PC-9 (cell line): ENCODE results near the gene DUSP7. TPM values are rescaled to one million over a fixed set of nuclear protein-coding genes. Genes with fewer than 3 reads are reported as not detected.

Source experiments
- BruUV-seq: library from RNA; stranded (reverse); fragments of 400-500 nt; replicated peaks from 2 replicates; lab custom pipeline; 2021; lab: Mats Ljungman, UMichigan
- CTCF ChIA-PET: fragments of 300-600 bp; sonication (Branson Sonifier 250); formaldehyde crosslinking; loops from one replicate; lab custom pipeline; 2022; ENCODE audit warnings: antibody characterized with exemption; lab: Charles Lee
- POLR2A ChIA-PET: fragments of 300-600 bp; sonication (Branson Sonifier 250); formaldehyde crosslinking; loops from one replicate; lab custom pipeline; 2022; ENCODE audit warnings: antibody characterized with exemption; ENCODE audit not compliant: unreplicated experiment; lab: Charles Lee
- DNase-seq, 2 experiments: peaks; one replicate each; pipeline versions ENCODE4 v3.0.0 to v3.0.0-alpha.2; 2015 to 2022; ENCODE audit warnings: mixed read lengths in 1 of 2
- H2AFZ ChIP-seq: fragments of 200-600 bp; sonication (generic); 2 replicates; pipeline ENCODE4 v1.8.1; 2017; ENCODE audit warnings: antibody characterized with exemption
- H3F3A ChIP-seq: fragments of 200-600 bp; sonication (generic); 2 replicates; pipeline ENCODE4 v1.8.1; 2017; ENCODE audit warnings: antibody characterized with exemption, mild to moderate bottlenecking, low read depth; ENCODE audit not compliant: insufficient read depth
- H3K27ac ChIP-seq: fragments of 200-600 bp; sonication (generic); 2 replicates; pipeline ENCODE4 v1.6.1; 2016; ENCODE audit warnings: mixed run types
- H3K27me3 ChIP-seq: fragments of 200-600 bp; sonication (generic); 2 replicates; pipeline ENCODE4 v1.6.1; 2016; ENCODE audit warnings: low read depth, mixed run types; ENCODE audit not compliant: insufficient read depth
- H3K36me3 ChIP-seq: fragments of 200-600 bp; sonication (generic); 2 replicates; pipeline ENCODE4 v1.6.1; 2016; ENCODE audit warnings: low read depth, mixed run types
- H3K4me1 ChIP-seq: fragments of 200-600 bp; sonication (generic); replicated peaks from 2 replicates; pipeline ENCODE4 v1.6.1; 2016; ENCODE audit warnings: mixed run types; ENCODE audit not compliant: insufficient read depth
- H3K4me2 ChIP-seq: fragments of 200-600 bp; sonication (generic); 2 replicates; pipeline ENCODE4 v1.6.1; 2017; ENCODE audit warnings: mixed run types
- H3K4me3 ChIP-seq: fragments of 200-600 bp; sonication (generic); 2 replicates; pipeline ENCODE4 v1.6.1; 2016; ENCODE audit warnings: mixed run types
- H3K79me2 ChIP-seq: fragments of 200-600 bp; sonication (generic); 2 replicates; pipeline ENCODE4 v1.6.1; 2017; ENCODE audit warnings: low read depth, mixed run types
- H3K9me2 ChIP-seq: fragments of 200-600 bp; sonication (generic); 2 replicates; pipeline ENCODE4 v1.8.1; 2017; ENCODE audit warnings: mild to moderate bottlenecking; ENCODE audit not compliant: insufficient read depth
- H3K9me3 ChIP-seq: fragments of 200-600 bp; sonication (generic); 2 replicates; pipeline ENCODE4 v1.8.1; 2016; ENCODE audit warnings: low read depth; ENCODE audit not compliant: insufficient read depth
- H4K20me1 ChIP-seq: fragments of 200-600 bp; sonication (generic); 2 replicates; pipeline ENCODE4 v1.8.1; 2017; ENCODE audit not compliant: insufficient read depth
- EZH2 ChIP-seq: fragments of 200-600 bp; sonication (generic); IDR thresholded peaks from 2 replicates; pipeline ENCODE4 v1.8.0; 2017; ENCODE audit warnings: antibody characterized with exemption, low read depth
- intact Hi-C: fragments of 100-400 bp; cut with micrococcal nuclease; formaldehyde crosslinking; loops from one replicate; pipeline ENCODE4 v1.10.0; 2022; ENCODE audit not compliant: unreplicated experiment
- total RNA-seq: library from RNA; stranded (reverse); gene quantifications from 2 replicates; pipeline ENCODE4 v1.2.3, GENCODE V29; 2021
- TF ChIP-seq, protein P1 (sequence below): fragments of 200-600 bp; sonication (generic); conservative IDR thresholded peaks from 2 replicates; pipeline ENCODE4 v1.6.1; 2017; ENCODE audit warnings: mixed run types, antibody characterized with exemption, mild to moderate bottlenecking, moderate library complexity

Gene DUSP7
- total RNA-seq, 1 experiment from 2014 or later, result 9.5 TPM

- H3K79me2 ChIP-seq, result no peaks in the 10 kb centered on the region
- no peaks in the 10 kb centered on the region for H3K9me3 ChIP-seq
- peaks cover 25% of the 10 kb centered on the region for H3K4me1 ChIP-seq
- BruUV-seq, result no TSS peak
- ChIA-PET POLR2A (interaction anchor here (0.7 to 1.1 kb wide), 2 partner anchors 10 to 65 kb away, joined by 4 to 9 read pairs; no protein-coding TSS in a partner anchor), CTCF (no interaction called here)
- H3K4me2 ChIP-seq, result peak overlapping the region; percentile 70
- DNase-seq, result no peak
- no peaks in the 10 kb centered on the region for H4K20me1 ChIP-seq
- H3K36me3 ChIP-seq, result no peaks in the 10 kb centered on the region
- intact Hi-C loops, result loop anchor here (5.0 kb wide), 1 partner anchor 170 kb away; no protein-coding TSS in a partner anchor
- H3K9me2 ChIP-seq, result no peaks in the 10 kb centered on the region
- peaks cover 6% of the 10 kb centered on the region; the same call in 1 of the 2 replicates for H3F3A ChIP-seq
- H3K4me3 ChIP-seq, result peak overlapping the region; percentile 38; the same call in 1 of the 2 replicates
- H3K27me3 ChIP-seq, result no peaks in the 10 kb centered on the region
- H2AFZ ChIP-seq, result peak overlapping the region; percentile 78
- no peak for TF ChIP-seq EZH2
- TF ChIP-seq, protein P1, sequence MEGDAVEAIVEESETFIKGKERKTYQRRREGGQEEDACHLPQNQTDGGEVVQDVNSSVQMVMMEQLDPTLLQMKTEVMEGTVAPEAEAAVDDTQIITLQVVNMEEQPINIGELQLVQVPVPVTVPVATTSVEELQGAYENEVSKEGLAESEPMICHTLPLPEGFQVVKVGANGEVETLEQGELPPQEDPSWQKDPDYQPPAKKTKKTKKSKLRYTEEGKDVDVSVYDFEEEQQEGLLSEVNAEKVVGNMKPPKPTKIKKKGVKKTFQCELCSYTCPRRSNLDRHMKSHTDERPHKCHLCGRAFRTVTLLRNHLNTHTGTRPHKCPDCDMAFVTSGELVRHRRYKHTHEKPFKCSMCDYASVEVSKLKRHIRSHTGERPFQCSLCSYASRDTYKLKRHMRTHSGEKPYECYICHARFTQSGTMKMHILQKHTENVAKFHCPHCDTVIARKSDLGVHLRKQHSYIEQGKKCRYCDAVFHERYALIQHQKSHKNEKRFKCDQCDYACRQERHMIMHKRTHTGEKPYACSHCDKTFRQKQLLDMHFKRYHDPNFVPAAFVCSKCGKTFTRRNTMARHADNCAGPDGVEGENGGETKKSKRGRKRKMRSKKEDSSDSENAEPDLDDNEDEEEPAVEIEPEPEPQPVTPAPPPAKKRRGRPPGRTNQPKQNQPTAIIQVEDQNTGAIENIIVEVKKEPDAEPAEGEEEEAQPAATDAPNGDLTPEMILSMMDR, result no peak
- H3K27ac ChIP-seq, result peak overlapping the region; percentile 83
Observed at GRCh38 chr3:52046902-52047239, 9.5 kb downstream of the DUSP7 start.

GRCh38 chr3:52046186-52046901, 10.0 kb downstream of the DUSP7 start:
- POLR2A ChIA-PET, result interaction anchor here (0.5 to 1.1 kb wide), 4 partner anchors 11 to 569 kb away, joined by 4 to 14 read pairs (median 7); partner anchors contain the start of gene DCAF1
- intact Hi-C loops, result loop anchor here (5.0 kb wide), 1 partner anchor 171 kb away; no protein-coding TSS in a partner anchor
- peak; percentile 84 to 93 for DNase-seq
- Histone ChIP-seq H2AFZ (peak overlapping the region; percentile 78), H3K36me3 (no peaks in the 10 kb centered on the region), H3K79me2 (no peaks in the 10 kb centered on the region), H3K4me1 (peaks cover 25% of the 10 kb centered on the region), H3K27me3 (no peaks in the 10 kb centered on the region), H4K20me1 (no peaks in the 10 kb centered on the region), H3K27ac (peak overlapping the region; percentile 83), H3K4me3 (peak overlapping the region; percentile 38; the same call in 1 of the 2 replicates), H3F3A (peaks cover 6% of the 10 kb centered on the region; the same call in 1 of the 2 replicates), H3K9me3 (no peaks in the 10 kb centered on the region), H3K9me2 (no peaks in the 10 kb centered on the region), H3K4me2 (peak overlapping the region; percentile 70)
- no peak for TF ChIP-seq EZH2
- TF ChIP-seq, protein P1, result no peak
- BruUV-seq, result TSS peak; percentile 69
- CTCF ChIA-PET, result no interaction called here

GRCh38 chr3:52044869-52045619, 11.3 kb downstream of the DUSP7 start:
- Histone ChIP-seq H4K20me1 (no peaks in the 10 kb centered on the region), H2AFZ (no peak overlapping the region), H3K27ac (peak overlapping the region; percentile 83), H3K4me2 (no peak overlapping the region), H3K4me1 (peaks cover 25% of the 10 kb centered on the region), H3K27me3 (no peaks in the 10 kb centered on the region), H3K9me2 (no peaks in the 10 kb centered on the region), H3K79me2 (no peaks in the 10 kb centered on the region), H3F3A (peaks cover 6% of the 10 kb centered on the region; the same call in 1 of the 2 replicates), H3K36me3 (no peaks in the 10 kb centered on the region), H3K4me3 (no peak overlapping the region), H3K9me3 (no peaks in the 10 kb centered on the region)
- no TSS peak for BruUV-seq
- CTCF ChIA-PET, result no interaction called here
- no peak for DNase-seq
- TF ChIP-seq EZH2, result no peak
- TF ChIP-seq, protein P1, result no peak
- intact Hi-C loops, result loop anchor here (5.0 kb wide), 1 partner anchor 172 kb away; no protein-coding TSS in a partner anchor
- POLR2A ChIA-PET, result no interaction called here
